Small intestine (tissue), 7 donors: Measurements from ENCODE around the gene TXNRD3. TPM values are rescaled to one million over a fixed set of nuclear protein-coding genes. Genes with fewer than 3 reads are reported as not detected.

Source experiments
- DNase-seq, 2 donors: peaks; one replicate each; pipeline versions ENCODE4 v3.0.0 to v3.0.0-alpha.2; 2013
- FAIRE-seq: peaks from 2 replicates; lab custom pipeline; 2012; peaks lifted over from hg19 to GRCh38; lab: Jason Lieb, UNC
- H3K27ac ChIP-seq, 3 donors: one replicate each; pipeline ENCODE4 v1.5.1; 2013; ENCODE audit warnings: low read length in 2 of 3, mild to moderate bottlenecking in 2 of 3, control low read depth in 1 of 3, inconsistent platforms in 1 of 3, low read depth in 1 of 3, moderate library complexity in 1 of 3
- H3K27me3 ChIP-seq, 3 donors: one replicate each; pipeline ENCODE4 v1.6.1; 2013; ENCODE audit warnings: low read length in 3 of 3, inconsistent platforms in 1 of 3; ENCODE audit not compliant: control insufficient read depth in 3 of 3, insufficient read depth in 3 of 3
- H3K36me3 ChIP-seq, 3 donors: one replicate each; pipeline ENCODE4 v1.6.1; 2013; ENCODE audit warnings: low read length in 3 of 3, inconsistent platforms in 1 of 3, low read depth in 1 of 3, mild to moderate bottlenecking in 1 of 3, moderate library complexity in 1 of 3; ENCODE audit not compliant: control insufficient read depth in 3 of 3, insufficient read depth in 2 of 3
- H3K4me1 ChIP-seq, 3 donors: one replicate each; pipeline ENCODE4 v1.6.1; 2013; ENCODE audit warnings: low read length in 2 of 3, inconsistent platforms in 1 of 3, low read depth in 1 of 3, mild to moderate bottlenecking in 1 of 3, moderate library complexity in 1 of 3; ENCODE audit not compliant: control insufficient read depth in 3 of 3, insufficient read depth in 2 of 3
- H3K4me3 ChIP-seq, 3 donors: one replicate each; pipeline ENCODE4 v1.5.1; 2013; ENCODE audit warnings: low read length in 3 of 3, control low read depth in 1 of 3, inconsistent platforms in 1 of 3, low read depth in 1 of 3, mild to moderate bottlenecking in 1 of 3, moderate library complexity in 1 of 3
- H3K9me3 ChIP-seq, 2 donors: one replicate each; pipeline ENCODE4 v1.6.1; 2013; ENCODE audit warnings: low read depth in 1 of 2, low read length in 1 of 2; ENCODE audit not compliant: control insufficient read depth in 2 of 2, insufficient read depth in 1 of 2
- WGBS, 3 donors: extraction: QIAGEN DNeasy Blood & Tissue Kit; methylation state at CpG; one replicate each; pipeline ENCODE4 v1.1.7; 2013; 5-methylcytosine and 5-hydroxymethylcytosine counted together
- polyA plus RNA-seq, 4 donors: library from polyadenylated mRNA; stranded (reverse) in 3 of 4; unstranded in 1 of 4; fragments of 200-250 nt in 3 of 4; fragments of 120-200 nt in 1 of 4; gene quantifications; one replicate each; pipeline versions ENCODE4 v1.2.1 to v1.2.3, GENCODE V29; 2013
- donor health status: healthy with polysubstance abuse.
- donor health status: control.
- donor health status: control.
- donor health status: Bipolar disorder and iron deficiency.
- donor health status: healthy.

The TXNRD3 gene
- polyA plus RNA-seq, 4 donors = 0.89 to 7.4 (median 2.8) TPM

DNA sequence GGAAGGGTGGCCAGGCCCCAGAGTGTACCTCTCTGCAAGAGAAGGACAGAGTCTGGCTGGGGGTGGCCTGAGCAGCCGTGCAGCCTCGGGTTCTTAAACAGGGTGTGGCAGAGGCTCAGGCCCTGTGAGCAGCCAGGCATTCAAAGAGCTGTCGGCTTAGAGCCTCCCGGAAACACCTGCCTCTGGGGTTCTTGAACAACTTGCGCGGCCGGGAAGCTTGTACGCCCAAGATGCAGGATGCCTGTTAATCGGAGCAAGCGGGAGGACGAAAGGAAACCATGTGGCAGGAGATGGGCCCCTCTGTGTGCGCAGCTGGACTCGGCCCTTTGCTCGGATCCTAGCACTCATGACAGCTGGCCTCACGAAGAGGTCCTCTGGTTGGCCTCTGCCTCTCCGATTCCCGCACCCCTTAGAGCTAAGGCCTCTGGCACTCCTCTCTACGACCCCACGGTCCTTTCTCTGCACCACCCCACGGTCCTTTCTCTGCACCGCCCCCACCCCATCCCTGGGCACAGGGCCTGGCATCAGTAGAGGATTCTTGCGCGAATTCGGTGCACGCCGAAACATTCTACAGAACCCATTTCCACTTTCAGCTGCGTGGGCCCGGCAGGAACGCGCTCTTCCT is 23.9 kb upstream of the TXNRD3 start:
- no peak for FAIRE-seq

GRCh38 chr3:126677862-126678503 is 23.1 kb upstream of the TXNRD3 start:
- 77 to 82% (median 79%) methylated on average over 13 of the region's 13 CpGs for WGBS, 3 donors
- peaks cover 0 to 8% (median 2%) of the 10 kb centered on the region in 3 donors for H3K27me3 ChIP-seq
- FAIRE-seq = no peak
- no peak overlapping the region for H3K4me3 ChIP-seq
- H3K4me1 ChIP-seq = peaks cover 0 to 3% (median 0%) of the 10 kb centered on the region in 3 donors
- DNase-seq = no peak
- no peaks in the 10 kb centered on the region for H3K36me3 ChIP-seq
- H3K27ac ChIP-seq = no peak overlapping the region
- H3K9me3 ChIP-seq = peaks cover 0 to 2% of the 10 kb centered on the region in 2 donors

More for the DNA sequence above, 23.9 kb upstream of the TXNRD3 start:
- WGBS, 3 donors = 7 to 27% (median 15%) methylated on average over 30 of the region's 30 CpGs
- Histone ChIP-seq H3K36me3 (no peaks in the 10 kb centered on the region), H3K4me3 (no peak overlapping the region), H3K4me1 (peaks cover 0 to 3% (median 0%) of the 10 kb centered on the region in 3 donors), H3K27me3 (peaks cover 0 to 8% (median 2%) of the 10 kb centered on the region in 3 donors), H3K9me3 (no peaks in the 10 kb centered on the region), H3K27ac (no peak overlapping the region)
- DNase-seq = peak; percentile 37 to 59

GRCh38 chr3:126676919-126677705 is 22.2 kb upstream of the TXNRD3 start:
- peaks cover 0 to 3% (median 0%) of the 10 kb centered on the region in 3 donors for H3K4me1 ChIP-seq
- H3K36me3 ChIP-seq = no peaks in the 10 kb centered on the region
- DNase-seq (no peak), FAIRE-seq (no peak)
- 73 to 77% (median 75%) methylated on average over 7 of the region's 7 CpGs for WGBS, 3 donors
- no peak overlapping the region for H3K27ac ChIP-seq
- H3K4me3 ChIP-seq = no peak overlapping the region
- H3K27me3 ChIP-seq = peaks cover 0 to 8% (median 2%) of the 10 kb centered on the region in 3 donors
- peaks cover 0 to 4% of the 10 kb centered on the region in 2 donors for H3K9me3 ChIP-seq

DNA sequence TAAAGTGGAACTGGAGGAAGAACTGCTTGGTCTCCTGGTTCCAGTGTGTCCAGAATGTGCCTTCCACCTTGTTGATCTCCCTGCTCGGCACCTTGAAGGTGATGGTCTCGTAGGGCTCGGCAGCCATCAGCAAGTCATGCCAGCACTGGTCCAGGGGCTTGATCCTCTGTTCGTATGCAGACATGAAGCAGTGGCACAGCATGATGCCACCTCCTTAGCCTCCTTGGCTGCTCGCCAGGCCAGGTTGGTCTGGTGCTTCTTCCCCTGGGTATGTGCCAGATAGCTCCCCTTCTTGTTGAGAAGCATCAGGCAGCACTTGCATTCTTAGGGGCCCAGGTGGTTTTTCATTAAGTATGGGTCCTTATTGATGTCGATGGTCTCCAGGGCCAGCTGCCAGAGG is 17.8 kb upstream of the TXNRD3 start:
- FAIRE-seq (no peak), DNase-seq (no peak)
- Histone ChIP-seq H3K27me3 (peaks cover 0 to 4% (median 0%) of the 10 kb centered on the region in 3 donors), H3K9me3 (peaks cover 0 to 4% of the 10 kb centered on the region in 2 donors), H3K27ac (no peak overlapping the region), H3K36me3 (no peaks in the 10 kb centered on the region), H3K4me1 (no peaks in the 10 kb centered on the region), H3K4me3 (no peak overlapping the region)
- 88 to 91% (median 89%) methylated on average over 6 of the region's 6 CpGs for WGBS, 3 donors

DNA sequence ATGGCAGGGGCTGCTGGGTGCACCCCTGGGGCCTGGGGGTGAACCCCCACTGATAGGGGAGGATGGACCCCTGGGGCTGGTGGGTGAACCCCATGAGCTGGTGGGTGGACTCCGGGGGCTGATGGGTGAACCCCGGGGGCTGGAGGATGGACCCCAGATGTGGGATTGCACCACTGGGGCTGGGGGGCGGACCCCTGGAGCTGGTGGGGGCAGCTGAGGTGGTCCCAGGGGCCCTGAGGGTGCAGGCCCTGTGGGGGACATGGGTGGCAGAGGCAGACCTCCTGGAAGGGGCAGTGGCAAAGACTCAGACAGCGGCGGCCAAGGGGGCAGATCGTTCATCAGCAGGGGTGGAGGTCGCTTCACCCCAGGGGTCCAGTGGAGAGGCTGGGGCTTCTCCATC is 17.4 kb upstream of the TXNRD3 start:
- DNase-seq = no peak
- WGBS, 3 donors = 83 to 88% (median 86%) methylated on average over 7 of the region's 7 CpGs
- H3K4me1 ChIP-seq = no peaks in the 10 kb centered on the region
- no peaks in the 10 kb centered on the region for H3K36me3 ChIP-seq
- no peak overlapping the region for H3K27ac ChIP-seq
- peaks cover 0 to 4% of the 10 kb centered on the region in 2 donors for H3K9me3 ChIP-seq
- peaks cover 0 to 4% (median 0%) of the 10 kb centered on the region in 3 donors for H3K27me3 ChIP-seq
- FAIRE-seq = no peak
- no peak overlapping the region for H3K4me3 ChIP-seq

DNA sequence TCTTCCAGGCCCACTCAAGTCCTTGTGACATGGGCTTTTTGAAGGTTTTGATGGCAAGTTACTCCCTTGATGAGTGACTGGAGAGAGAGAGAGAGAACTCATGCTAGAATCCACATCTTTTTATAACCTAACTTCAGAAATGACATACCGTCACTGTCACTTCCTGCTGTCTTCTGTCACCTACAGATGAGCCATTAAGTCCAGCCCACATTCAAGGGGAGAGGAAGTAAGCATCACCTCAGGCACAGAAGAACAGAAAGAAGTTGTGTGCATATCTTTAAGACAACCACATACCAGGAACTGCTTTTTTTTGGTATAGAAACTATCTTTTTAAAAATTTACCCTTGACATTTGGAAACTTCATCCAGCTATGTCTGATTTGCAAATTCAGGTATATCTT is 16.6 kb upstream of the TXNRD3 start:
- H3K27ac ChIP-seq = no peak overlapping the region
- no peak overlapping the region for H3K4me3 ChIP-seq
- no peaks in the 10 kb centered on the region for H3K27me3 ChIP-seq
- no peak for FAIRE-seq
- WGBS, 3 donors = 36 to 55% (median 38%) methylated on average over 1 of the region's 1 CpG
- no peaks in the 10 kb centered on the region for H3K4me1 ChIP-seq
- peaks cover 0 to 4% of the 10 kb centered on the region in 2 donors for H3K9me3 ChIP-seq
- no peak for DNase-seq
- no peaks in the 10 kb centered on the region for H3K36me3 ChIP-seq

DNA sequence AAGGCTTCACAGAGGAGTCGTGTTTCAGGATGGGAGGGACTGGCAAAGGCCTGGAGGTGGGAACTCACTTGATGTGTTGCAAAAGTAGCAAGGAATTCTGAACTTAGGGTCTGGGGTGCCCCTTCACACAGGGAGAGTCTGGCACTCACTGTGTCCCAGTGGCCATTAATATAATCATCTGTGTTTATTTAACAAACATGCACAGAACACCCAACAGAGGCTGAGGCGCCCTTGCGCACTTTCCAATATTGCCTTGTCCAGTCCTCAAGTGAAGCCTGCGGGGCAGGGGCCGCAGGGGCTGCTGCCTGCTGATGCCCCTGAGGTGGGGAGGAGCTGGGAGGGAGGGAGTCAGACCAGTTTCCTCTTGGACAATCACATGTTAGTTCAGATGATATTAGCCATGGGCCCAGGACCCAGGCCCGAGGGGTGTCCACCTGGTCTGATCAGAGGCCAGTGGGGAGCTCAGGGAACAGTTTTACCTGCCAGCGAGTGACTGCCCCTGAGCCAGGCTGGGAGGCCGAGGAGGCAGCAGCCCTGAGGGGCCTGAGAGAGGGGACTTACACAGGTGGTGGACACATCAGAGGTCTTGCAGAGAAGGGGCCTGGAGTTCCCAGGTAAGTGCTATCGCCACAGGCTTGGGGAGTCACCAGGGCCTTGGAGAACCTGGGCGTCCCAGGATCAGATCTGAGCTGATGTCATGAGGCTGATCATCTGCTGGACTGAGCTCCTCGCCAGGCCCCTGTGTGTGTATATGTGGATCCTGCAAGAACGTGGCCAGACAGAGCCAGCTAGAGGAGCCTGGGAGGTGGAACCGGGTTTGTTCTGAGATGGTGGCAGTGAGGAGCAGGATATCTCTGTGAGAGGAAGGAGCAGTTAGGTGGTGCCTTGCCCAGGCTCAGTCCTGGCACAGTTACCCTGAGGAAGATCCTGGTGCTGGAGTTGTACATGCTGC is 13.8 kb upstream of the TXNRD3 start:
- FAIRE-seq (no peak), DNase-seq (no peak)
- H3K36me3 ChIP-seq = no peaks in the 10 kb centered on the region
- H3K9me3 ChIP-seq = peaks cover 0 to 4% of the 10 kb centered on the region in 2 donors
- no peak overlapping the region for H3K4me3 ChIP-seq
- no peak overlapping the region for H3K27ac ChIP-seq
- H3K4me1 ChIP-seq = no peaks in the 10 kb centered on the region
- H3K27me3 ChIP-seq = no peaks in the 10 kb centered on the region
- 83 to 90% (median 88%) methylated on average over 12 to 13 of the region's 13 CpGs for WGBS, 3 donors
